ENCODE data around the gene TPRN.

Gene TPRN

GRCh38 chr9:137158625-137159024 is 41.9 kb downstream of the TPRN start:
- DNase-seq, result no peak

- DNase-seq, result no peak
These were observed 42.7 kb downstream of the TPRN start for GRCh38 chr9:137157618-137158415.

- DNase-seq, result peak; percentile 74
These were observed 43.8 kb downstream of the TPRN start for GRCh38 chr9:137156567-137157375.

GRCh38 chr9:137152844-137153405 is 47.6 kb downstream of the TPRN start:
- no peak for DNase-seq

- peak; percentile 96 for DNase-seq
These were observed 49.7 kb downstream of the TPRN start for GRCh38 chr9:137150617-137151457.

- peak; percentile 96 for DNase-seq
These were observed 50.5 kb downstream of the TPRN start for GRCh38 chr9:137149942-137150616.

- DNase-seq, result no peak
These were observed 51.2 kb downstream of the TPRN start for GRCh38 chr9:137149363-137149762.

- DNase-seq, result no peak
These were observed 51.9 kb downstream of the TPRN start for GRCh38 chr9:137148661-137149060.

GRCh38 chr9:137148242-137148641 is 52.3 kb downstream of the TPRN start:
- no peak for DNase-seq

GRCh38 chr9:137147793-137148160 is 52.8 kb downstream of the TPRN start:
- no peak for DNase-seq

GRCh38 chr9:137147091-137147792 is 53.3 kb downstream of the TPRN start:
- DNase-seq, result no peak

- DNase-seq, result no peak
These were observed 54.0 kb downstream of the TPRN start for GRCh38 chr9:137146527-137146918.

- no peak for DNase-seq
These were observed 54.6 kb downstream of the TPRN start for GRCh38 chr9:137145731-137146526.

- no peak for DNase-seq
These were observed 57.1 kb downstream of the TPRN start for GRCh38 chr9:137143459-137143858.

GRCh38 chr9:137141976-137142936 is 58.3 kb downstream of the TPRN start:
- DNase-seq, result no peak
